LoVo (cell line): ENCODE measurements around the gene KRTAP5-10.
A peak's percentile ranks its signal among the peaks of the same experiment; 100 is the strongest.
"Not testable (repeated sequence)": the region's sequence is repeated elsewhere in the genome, so short reads cannot be mapped to it uniquely, and the experiment has no call there.

ENCODE experiments used
- DNase-seq: peaks from one replicate; pipeline ENCODE4 v3.0.0-alpha.2; 2016; ENCODE audit warnings: low spot score

KRTAP5-10 gene

DNA sequence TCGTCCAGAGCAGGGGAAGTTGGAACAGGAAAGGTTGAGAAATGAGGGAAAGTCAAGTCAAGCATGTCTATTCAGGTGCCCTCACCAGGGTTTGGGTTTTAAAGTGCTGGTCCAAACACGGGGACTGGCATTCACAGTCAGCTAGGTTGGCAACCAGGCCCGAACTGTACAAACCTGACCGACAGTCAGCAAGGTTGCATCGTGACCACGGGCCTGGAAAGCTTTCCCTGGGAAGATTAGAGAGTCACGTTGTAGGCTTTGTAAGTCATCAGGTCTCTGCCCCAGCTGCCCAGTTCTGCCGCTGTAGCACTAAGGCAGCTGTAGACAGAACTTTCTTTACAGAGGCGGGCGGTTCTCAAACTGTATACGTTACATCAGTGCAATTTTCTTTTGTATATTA is 7.4 kb downstream of the KRTAP5-10 start:
- no peak for DNase-seq

DNA sequence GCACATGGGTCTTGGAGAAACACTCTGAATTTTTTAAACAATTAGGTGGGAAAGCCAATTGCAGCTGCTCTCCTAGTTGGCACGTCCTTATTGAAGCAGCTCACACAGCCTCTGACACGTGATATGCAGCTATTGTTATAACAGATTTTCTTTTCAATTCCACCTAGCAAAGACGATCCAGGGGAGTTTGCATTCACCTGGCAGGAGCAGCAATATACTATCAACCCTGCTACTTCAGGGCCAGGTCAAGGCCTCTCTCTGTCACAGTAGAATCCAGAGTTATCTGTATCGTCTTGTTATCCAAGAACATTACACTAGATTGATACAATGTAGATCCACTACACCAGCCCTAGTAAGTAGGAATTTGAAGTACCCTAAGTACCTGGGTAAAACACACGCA is 9.1 kb downstream of the KRTAP5-10 start:
- DNase-seq: no peak

DNA sequence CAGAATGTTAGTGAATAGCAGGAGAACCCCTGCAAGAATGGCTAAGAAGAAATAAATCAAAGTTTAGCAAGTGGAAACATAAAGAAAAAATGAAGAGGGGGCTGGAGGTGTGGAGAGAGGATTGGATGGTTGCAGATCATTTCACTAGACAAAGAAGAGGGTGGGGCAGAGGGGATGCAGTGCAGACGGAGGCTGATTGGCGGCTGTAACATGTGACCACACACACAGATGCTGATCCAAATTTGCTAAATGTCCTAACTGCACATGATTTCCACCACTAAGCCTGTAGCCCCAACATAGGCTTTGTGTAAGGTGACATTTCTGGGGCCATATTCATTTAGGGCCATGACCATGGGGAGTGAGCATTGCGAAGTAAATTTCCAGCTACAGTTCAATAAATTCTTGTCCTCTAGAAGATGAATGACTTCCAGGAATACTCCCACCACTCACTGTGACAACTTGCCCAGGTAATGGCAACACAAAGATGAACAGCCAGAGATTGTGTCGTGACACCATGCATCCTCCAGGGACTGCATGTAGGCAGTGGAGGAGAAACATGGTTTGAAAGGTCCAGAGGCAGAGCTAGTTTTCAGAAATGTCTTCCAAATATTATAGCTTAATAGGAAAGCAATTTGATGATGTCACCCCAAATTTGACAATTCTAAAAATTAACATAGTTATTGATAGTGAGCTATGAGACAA is 10.5 kb downstream of the KRTAP5-10 start:
- DNase-seq: no peak

DNA sequence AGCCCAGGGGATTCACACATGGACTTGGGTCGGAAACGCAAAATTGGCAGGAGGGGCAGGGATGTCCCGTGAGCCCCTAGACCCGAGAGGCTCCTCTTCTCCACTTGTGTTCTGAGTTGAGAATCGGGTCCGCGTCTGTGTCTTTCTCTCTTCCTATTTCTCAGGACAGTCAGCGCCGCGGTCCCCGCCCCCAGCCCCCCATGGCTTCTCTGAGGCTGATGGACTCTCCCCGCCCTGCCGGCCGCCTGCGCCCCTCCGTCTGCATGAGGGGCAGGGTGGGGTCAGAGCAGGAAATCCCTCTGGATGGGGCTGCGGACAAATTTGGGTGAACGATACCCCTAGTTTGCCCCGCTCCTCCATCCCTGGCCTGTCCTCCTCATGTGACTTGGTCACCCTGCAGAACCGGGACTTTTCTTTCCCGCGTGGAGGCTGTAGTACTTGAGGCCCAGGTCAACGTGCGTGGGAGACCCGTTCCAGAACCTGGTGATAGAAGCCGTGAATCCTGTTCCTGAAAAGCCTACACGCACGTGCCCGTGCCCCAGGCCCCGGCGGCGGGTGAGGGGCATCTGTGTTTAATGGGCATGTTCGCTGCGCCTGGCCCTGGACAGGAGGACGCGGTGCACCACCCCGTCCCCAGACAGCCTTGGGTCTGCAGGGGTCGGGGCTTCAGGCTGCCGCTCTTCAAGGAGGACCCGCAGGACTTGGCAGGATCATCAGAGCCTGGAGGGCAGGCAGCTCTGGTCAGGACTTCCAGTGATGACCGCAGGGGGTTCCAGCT is 11.5 kb downstream of the KRTAP5-10 start:
- DNase-seq: not testable (repeated sequence)

- DNase-seq: no peak
These were observed 12.2 kb downstream of the KRTAP5-10 start for GRCh38 chr11:71577469-71578004.

- DNase-seq: not testable (repeated sequence)
These were observed 14.2 kb downstream of the KRTAP5-10 start for GRCh38 chr11:71579513-71579912.

GRCh38 chr11:71580057-71581003 is 15.0 kb downstream of the KRTAP5-10 start:
- DNase-seq: peak; percentile 63

- no peak for DNase-seq
These were observed 16.5 kb downstream of the KRTAP5-10 start for GRCh38 chr11:71581826-71582225.

- DNase-seq: no peak
These were observed 17.0 kb downstream of the KRTAP5-10 start, which contains the start of gene KRTAP5-11 for GRCh38 chr11:71582309-71582895. Gene KRTAP5-11, minus strand, starts transcription at chr11:71582875. Its CDS starts 38 bp downstream, at chr11:71582837.

DNA sequence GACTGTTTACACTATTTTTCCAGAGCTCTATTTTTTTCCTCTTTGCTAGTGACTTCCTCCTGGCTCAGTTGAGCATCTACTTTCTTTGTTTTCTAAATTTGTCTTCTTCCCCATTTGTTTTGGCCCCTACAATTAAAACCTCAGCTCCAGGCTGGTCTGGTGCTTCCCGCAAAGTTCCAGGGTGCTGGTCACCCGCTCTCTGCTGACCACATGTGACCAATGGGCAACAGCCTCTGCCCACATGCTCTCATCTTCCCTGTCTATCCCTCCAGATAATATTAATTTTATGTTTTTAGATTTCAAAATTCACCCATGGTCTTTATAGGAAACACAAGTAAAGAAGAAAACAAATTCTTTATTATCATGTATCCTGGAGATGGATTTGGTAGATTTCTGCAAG is 17.6 kb downstream of the KRTAP5-10 start:
- DNase-seq: not testable (repeated sequence)

DNA sequence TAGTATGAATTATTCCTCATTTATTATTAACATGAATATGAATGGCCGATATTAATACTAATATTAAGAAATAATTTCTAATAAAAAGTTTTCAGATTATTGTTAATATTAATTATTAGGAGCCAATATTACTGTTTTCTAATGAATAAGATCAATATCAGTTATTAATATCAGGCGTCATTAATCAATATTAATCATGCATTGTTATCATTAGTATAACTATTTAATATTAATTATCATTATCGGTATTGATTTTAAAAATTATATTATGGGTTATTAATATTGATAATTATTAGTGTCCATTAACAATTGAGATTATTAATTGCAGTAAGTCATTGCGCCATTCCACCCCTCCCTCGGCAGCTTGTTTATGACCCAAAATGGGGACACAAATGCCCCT is 20.3 kb downstream of the KRTAP5-10 start:
- DNase-seq: not testable (repeated sequence)

DNA sequence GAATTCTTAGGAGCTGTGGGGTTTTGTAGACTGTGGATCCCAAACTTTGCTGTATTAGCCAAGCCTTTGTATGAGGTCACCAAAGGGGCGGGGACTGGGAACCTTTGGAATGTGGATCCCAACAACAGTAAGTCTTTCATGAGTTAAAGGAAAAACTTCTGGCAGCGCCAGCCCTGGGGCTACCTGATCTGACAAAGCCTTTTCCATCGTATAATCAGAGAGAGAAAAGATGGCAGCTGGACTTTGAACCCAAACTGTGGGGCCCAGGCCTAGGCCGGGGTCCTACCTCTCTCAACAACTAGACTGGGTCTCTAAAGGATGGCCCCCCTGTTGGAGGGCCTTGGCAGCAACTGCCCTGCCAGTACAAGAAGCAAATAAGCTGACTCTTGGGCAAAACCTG is 23.0 kb downstream of the KRTAP5-10 start:
- DNase-seq: not testable (repeated sequence)

- DNase-seq: not testable (repeated sequence)
These were observed 23.6 kb downstream of the KRTAP5-10 start for GRCh38 chr11:71588822-71589545.

DNA sequence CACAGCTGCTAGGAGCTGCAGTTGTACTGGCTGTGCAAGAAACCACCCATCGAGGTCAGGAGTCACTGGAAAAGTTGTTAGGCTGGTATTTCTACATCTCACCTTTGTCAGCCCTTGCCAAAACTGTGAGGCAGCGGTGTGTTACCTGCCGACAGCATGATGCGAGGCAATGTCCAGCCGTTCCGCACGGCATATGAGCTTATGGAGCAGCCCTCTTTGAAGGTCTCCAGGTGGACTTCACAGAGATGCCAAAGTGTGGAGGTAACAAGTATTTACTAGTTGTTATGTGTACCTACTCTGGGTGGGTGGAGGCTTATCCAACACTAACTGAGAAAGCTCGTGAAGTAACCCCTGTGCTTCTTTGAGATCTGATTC is 24.2 kb downstream of the KRTAP5-10 start:
- not testable (repeated sequence) for DNase-seq

- not testable (repeated sequence) for DNase-seq
These were observed 37.9 kb downstream of the KRTAP5-10 start for GRCh38 chr11:71603221-71603620.

GRCh38 chr11:71604798-71605488 is 39.6 kb downstream of the KRTAP5-10 start:
- DNase-seq: not testable (repeated sequence)

- not testable (repeated sequence) for DNase-seq
These were observed 41.6 kb downstream of the KRTAP5-10 start for GRCh38 chr11:71606853-71607519.

GRCh38 chr11:71607520-71608216 is 42.3 kb downstream of the KRTAP5-10 start:
- not testable (repeated sequence) for DNase-seq

DNA sequence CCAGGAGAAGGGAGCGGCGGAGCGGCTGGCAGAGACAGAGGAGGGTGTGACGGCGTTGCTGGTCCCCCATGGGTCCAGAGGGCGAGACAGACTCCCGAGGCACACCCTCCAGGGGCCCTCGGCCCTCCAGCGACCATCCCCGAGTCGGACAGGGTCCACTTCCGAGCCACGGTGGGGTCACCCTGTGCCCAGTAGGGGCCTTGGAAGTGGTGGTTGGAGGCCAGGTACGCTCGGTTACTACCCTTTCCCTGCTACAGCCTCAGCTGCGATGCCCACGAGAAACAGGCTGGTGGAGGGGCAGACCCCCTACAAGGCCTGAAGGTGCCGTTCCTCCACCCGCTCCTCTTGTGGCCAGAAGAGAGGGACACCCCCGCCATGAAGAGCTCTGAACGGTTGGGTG is 42.9 kb downstream of the KRTAP5-10 start:
- not testable (repeated sequence) for DNase-seq
